SIG-M5 treated with dmso at 0.1 percent for 504 hours (cell line): ENCODE data around the gene KRTAP8-1.
A peak's percentile ranks its signal among the peaks of the same experiment; 100 is the strongest.

Source experiments
- DNase-seq: peaks from one replicate; lab custom pipeline; 2025; ENCODE audit not compliant: unreplicated experiment; lab: John Stamatoyannopoulos, UW

KRTAP8-1 gene

GRCh38 chr21:30813174-30813573, at the start of gene KRTAP8-1:
TSS of gene KRTAP8-1 (minus strand) at chr21:30813274. CDS start at chr21:30813220, 54 bp downstream.
- no peak for DNase-seq

- no peak for DNase-seq
These were observed 34.8 kb upstream of the KRTAP8-1 start for GRCh38 chr21:30847627-30848500.

GRCh38 chr21:30842990-30843389, 29.9 kb upstream of the KRTAP8-1 start:
- no peak for DNase-seq

GRCh38 chr21:30839304-30839703, 26.2 kb upstream of the KRTAP8-1 start:
- peak; percentile 30 for DNase-seq

- DNase-seq = no peak
These were observed 25.5 kb upstream of the KRTAP8-1 start for GRCh38 chr21:30838536-30838935.

GRCh38 chr21:30831194-30831765, 18.2 kb upstream of the KRTAP8-1 start:
- no peak for DNase-seq

- no peak for DNase-seq
These were observed 16.6 kb upstream of the KRTAP8-1 start, which contains the start of gene KRTAP7-1 for GRCh38 chr21:30829659-30830058. TSS of gene KRTAP7-1 (minus strand) at chr21:30829759. CDS start at chr21:30829698, 61 bp downstream.

- DNase-seq = no peak
These were observed 6.0 kb upstream of the KRTAP8-1 start for GRCh38 chr21:30818837-30819610.

- no peak for DNase-seq
These were observed 12.5 kb downstream of the KRTAP8-1 start for GRCh38 chr21:30800605-30801004.

- no peak for DNase-seq
These were observed 19.3 kb downstream of the KRTAP8-1 start for GRCh38 chr21:30793581-30794314.

GRCh38 chr21:30779249-30779648, 33.8 kb downstream of the KRTAP8-1 start:
- no peak for DNase-seq

GRCh38 chr21:30769724-30770431, 43.2 kb downstream of the KRTAP8-1 start:
- no peak for DNase-seq
